ENCODE data around the gene UBASH3B.

Gene UBASH3B

GRCh38 chr11:122647736-122648275 lies 7.7 kb upstream of the UBASH3B start:
- DNase-seq (ENCODE audit: low read depth in 2 of 2) = no peak

- DNase-seq (ENCODE audit: low read depth in 2 of 2) = peak in 1 of 2 experiments; percentile 34
These were observed 6.4 kb upstream of the UBASH3B start for GRCh38 chr11:122649116-122649515.

DNA sequence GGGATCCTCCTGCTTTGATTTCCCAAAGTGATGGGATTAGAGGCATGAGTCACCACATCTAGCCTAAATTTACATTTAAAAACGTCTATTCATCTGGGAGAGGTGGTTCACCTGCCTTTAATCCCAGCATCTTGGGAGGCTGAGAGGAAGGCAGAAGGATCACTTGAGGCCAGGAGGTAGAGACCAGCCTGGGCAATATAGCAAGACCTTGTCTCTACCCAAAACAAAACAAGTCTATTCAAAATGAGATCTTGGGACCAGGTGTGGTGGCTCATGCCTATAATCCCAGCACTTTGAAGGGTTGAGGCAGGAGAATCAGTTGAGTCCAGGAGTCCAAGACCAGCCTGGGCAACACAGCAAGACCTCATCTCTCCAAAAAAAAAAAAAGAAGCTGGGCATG lies 4.9 kb upstream of the UBASH3B start:
- DNase-seq (ENCODE audit: low read depth in 2 of 2) = no peak

DNA sequence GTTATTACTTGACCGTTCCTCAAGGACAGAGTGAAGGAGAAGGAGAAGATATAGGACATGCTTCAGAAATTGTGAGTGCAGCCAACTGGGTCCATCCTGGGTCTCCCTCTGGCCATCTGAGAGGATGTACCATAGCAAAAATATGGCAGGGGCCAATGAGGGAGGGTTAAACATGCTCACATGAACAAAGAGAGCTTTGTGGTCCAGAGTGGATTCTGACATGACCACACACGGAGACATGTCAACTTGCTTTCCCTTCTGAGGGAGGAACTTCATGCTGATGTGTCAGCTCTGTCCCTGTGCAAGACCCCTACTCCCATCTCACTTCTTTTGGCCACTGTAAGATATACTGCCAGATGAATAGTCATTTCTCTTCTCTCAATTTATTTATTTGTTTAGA lies 3.0 kb upstream of the UBASH3B start:
- DNase-seq (ENCODE audit: low read depth in 2 of 2) = no peak

- DNase-seq (ENCODE audit: low read depth in 2 of 2) = no peak
These were observed 1.5 kb upstream of the UBASH3B start for GRCh38 chr11:122653916-122654585.

DNA sequence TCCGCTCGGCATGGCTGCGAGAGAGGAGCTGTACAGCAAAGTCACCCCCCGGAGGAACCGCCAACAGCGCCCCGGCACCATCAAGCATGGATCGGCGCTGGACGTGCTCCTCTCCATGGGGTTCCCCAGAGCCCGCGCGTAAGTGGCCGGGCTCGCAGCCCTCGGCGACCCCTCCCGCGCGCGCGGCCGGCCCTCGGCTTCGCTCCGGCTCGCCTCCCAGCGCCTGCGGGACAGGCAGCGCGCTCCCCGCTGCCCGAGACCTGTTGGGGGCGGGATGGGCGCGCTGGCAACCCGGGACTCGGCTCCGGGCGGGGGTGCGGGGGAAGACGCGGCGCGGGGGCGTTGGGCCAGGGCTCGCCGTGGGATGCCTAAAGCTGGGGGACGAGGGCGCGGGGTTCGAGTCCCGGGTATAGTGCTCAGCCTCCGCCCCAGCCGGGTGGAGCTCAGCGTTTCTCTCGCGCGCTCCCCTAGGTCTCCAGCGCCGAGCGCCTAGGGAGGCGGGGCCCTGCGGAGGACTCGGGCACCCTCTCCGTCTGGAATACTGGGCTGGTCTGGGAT lies 630 bp downstream of the UBASH3B start:
- DNase-seq (ENCODE audit: low read depth in 2 of 2) = no peak

DNA sequence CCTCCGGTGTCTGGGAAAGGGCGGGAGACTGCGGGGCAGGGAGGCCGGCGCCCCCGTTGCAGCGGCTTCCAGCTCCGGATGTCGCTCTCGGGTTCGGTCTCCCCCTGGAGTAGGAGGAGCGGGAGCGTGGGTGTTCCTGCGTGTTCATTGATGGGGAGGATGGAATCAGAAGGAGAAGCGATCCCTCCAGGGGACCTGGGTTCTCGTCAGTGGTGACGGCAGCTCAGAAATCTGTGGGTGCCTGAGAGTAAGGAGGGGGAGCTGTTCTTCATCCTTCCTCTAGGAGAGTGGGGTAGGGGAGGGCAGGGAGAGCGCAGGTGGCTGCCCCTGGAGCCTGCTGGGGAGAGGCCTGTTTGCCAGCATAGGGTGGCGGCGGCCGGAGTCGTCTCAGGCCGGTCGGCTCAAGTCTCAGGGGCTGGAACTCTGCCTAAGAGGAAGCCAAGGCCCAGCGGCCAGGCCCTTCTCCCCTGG lies 1.1 kb downstream of the UBASH3B start:
- DNase-seq (ENCODE audit: low read depth in 2 of 2) = no peak

DNA sequence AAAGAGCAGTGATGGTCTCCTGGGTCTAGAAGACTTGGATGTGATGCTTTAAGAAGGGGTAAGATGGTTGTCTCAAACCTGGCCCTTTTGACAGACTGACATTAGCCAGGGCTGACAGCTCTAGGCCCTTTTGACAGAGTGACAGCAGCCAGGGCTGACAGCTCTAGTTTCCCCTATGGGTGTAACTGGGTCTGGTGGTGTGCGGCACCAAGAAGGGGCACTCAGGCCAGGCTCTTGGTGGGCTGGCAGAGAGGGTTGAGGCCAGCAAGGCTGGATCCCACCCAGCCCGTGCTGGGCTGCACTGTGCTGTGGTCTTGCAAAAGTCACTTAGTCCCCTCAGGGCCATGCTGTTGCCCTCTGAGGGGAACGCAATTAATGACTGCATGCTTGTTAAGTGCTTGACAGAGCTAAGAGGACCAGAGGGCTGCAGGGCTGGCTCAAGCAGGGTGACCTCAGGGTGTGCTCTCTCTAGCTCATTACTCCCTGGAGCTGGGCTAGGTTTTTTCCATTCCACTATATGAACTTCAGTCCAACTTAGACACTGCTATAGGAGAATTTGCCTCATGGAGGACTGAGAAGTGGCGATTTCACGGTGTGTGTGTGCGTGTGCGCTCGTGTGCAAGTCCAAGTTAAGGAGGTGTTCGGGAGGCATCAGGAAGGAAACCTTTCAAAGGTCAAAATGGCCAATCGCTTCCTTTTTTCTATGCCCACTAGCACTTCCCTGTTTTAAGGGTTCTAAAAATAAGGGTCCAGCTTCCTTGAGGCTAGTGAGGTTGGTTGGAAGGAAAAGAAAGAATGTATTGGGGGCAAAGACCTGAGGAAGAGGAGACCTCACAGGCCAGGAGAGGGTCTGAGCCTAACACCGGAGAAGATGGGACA lies 4.4 kb downstream of the UBASH3B start:
- no peak for DNase-seq (ENCODE audit: low read depth in 2 of 2)

DNA sequence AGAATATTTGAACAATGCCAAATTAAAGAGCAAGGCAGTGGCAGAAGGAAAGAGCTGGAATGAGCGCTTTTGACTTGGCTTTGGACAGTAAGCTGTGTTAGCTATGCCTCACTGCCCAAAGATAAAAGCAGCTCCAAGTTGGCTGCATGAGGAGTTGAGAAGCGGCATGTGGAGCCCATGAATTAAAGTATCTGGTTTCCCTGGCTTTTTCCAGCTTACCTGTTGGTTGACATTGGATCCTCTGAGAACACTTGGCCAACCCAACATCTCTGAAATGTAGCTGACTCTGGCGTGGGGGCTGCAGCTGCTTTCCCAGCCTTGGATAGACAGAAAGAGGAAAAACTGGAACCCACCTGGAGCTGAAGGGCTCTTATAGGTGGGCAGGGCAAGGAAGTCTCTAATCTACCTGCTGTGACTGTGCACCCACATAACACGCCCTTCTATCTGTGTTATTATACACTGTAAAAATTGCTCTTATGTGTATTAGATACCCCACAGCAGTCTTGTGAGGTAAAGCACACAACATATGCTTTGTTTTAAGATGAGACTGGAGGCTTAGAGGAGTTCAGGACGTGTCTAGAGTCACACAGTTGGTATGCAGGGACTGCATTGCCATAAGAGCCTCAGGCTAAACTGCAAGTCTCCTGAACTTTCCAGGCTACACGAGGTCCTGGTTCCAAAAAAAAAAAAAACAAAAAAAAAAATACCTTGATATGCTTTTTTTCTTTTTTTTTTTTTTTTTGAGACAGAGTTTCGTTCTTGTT lies 5.8 kb downstream of the UBASH3B start:
- DNase-seq (ENCODE audit: low read depth in 2 of 2) = peak; percentile 60 to 62

- no peak for DNase-seq (ENCODE audit: low read depth in 2 of 2)
These were observed 7.7 kb downstream of the UBASH3B start for GRCh38 chr11:122663056-122663740.

GRCh38 chr11:122663764-122664163 lies 8.2 kb downstream of the UBASH3B start:
- no peak for DNase-seq (ENCODE audit: low read depth in 2 of 2)

GRCh38 chr11:122664188-122664587 lies 8.7 kb downstream of the UBASH3B start:
- no peak for DNase-seq (ENCODE audit: low read depth in 2 of 2)

DNA sequence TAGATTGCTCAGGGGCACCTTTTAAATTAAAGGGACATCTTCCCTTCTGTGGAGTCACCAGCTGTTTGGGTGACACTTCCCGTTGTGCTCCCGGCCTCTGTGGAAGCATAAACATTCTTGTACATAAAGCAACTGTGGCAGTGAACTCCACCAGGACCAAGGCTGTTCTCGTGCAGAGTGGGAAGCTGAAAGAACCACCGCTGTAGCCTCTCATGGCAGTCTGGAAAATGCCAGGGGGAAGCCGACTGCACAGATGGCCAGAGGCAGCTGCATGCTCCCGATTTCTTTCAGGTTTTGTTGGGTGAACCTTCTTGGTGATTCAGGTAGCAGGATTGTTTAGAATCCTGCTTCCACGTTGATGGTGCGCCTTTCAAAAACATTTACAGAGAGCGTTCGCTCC lies 10.3 kb downstream of the UBASH3B start:
- DNase-seq (ENCODE audit: low read depth in 2 of 2) = no peak

DNA sequence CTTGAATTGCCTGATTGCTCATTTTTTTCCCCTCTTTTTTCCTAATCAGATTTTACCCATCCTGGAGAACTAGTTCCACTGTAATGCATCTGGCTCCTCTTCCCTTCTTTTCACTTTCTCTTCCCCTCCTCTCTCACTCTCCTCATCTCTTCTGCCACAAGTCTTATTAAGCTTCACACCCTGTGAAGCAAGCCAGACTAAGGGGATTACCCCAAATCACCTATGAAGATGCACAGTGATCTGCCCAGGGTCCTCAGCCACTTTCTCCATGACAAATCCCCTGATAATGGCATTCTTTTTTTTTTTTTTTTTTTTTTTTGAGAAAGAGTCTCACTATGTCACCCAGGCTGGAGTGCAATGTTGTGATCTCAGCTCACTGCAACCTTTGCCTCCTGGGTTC lies 11.2 kb downstream of the UBASH3B start:
- DNase-seq (ENCODE audit: low read depth in 2 of 2) = no peak

GRCh38 chr11:122668562-122669090 lies 13.1 kb downstream of the UBASH3B start:
- DNase-seq (ENCODE audit: low read depth in 2 of 2) = no peak

- DNase-seq (ENCODE audit: low read depth in 2 of 2) = no peak
These were observed 14.6 kb downstream of the UBASH3B start for GRCh38 chr11:122670131-122670530.

GRCh38 chr11:122671400-122671891 lies 15.9 kb downstream of the UBASH3B start:
- DNase-seq (ENCODE audit: low read depth in 2 of 2) = no peak

DNA sequence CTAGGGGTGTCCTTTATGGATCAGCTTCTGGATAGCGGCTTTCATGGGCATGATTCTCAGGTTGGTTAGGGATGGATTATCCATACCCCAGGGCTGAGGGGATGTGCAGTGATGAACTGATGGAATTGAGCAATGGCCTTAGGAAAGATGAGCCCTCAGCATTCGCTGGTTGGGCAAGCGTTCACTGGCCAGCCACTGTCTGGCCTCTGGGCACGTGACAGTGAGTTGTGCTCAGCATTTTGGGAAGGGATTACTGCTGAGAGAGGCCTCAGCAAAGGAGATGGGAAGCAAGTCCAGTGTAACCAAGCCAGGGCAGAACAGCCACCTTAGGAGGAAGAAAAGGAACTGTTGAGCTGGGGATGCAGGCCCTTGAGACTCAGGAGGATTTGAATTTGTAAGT lies 17.4 kb downstream of the UBASH3B start:
- DNase-seq (ENCODE audit: low read depth in 2 of 2) = no peak

- no peak for DNase-seq (ENCODE audit: low read depth in 2 of 2)
These were observed 18.2 kb downstream of the UBASH3B start for GRCh38 chr11:122673701-122674100.

GRCh38 chr11:122676638-122677037 lies 21.1 kb downstream of the UBASH3B start:
- DNase-seq (ENCODE audit: low read depth in 2 of 2) = no peak

DNA sequence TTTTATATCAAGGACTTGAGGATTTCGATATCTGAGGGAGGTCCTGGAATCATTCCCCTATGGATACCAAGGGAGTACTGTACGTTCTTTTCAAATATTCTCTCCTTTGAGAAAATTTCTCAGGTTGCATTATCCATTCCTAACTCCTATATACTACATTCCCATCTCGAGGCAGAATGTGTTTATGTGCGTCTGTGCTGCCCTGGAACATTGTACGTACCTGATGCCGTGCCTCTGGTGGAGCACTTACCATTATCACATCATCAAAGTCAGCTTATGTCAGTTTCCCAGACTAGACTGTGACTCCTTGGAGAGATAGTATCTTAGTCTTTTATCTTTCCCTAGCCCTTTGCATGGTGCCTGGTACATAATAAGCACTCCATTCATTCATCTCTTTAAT lies 21.7 kb downstream of the UBASH3B start:
- no peak for DNase-seq (ENCODE audit: low read depth in 2 of 2)
